EH (cell line): ENCODE data around the gene C3orf20.
A peak's percentile ranks its signal among the peaks of the same experiment; 100 is the strongest.

Experiments used
- DNase-seq: peaks from one replicate; pipeline ENCODE4 v3.0.0-alpha.2; 2015; ENCODE audit warnings: low read depth

C3orf20 gene

DNA sequence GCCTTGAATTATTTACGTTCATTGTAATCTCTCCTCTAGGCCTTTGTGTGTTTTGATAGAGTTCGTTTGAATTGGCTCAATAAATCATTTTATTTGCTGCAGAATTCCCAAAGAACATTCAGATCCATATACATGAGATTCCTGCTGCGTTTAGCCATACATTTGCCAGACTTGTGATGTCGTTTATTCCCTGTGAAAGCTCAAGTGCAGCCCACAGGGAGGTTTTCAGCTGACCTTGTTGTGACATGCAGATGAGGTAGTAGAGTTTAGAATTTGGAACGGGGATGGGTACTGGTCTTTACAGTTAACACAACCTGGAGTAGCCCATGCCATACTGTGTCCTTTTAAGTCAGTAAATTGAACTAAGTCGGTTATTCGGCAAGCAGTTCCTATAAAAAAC is at the start of gene C3orf20:
Gene C3orf20 (plus strand): TSS at position 301 of the 400 bp plus-strand sequence. CDS start 7,573 bp downstream, outside the sequence.
- no peak for DNase-seq

GRCh38 chr3:14625443-14625842 is 49.5 kb upstream of the C3orf20 start:
- DNase-seq, result no peak

GRCh38 chr3:14627815-14628214 is 47.1 kb upstream of the C3orf20 start:
- DNase-seq, result no peak

GRCh38 chr3:14628406-14628805 is 46.5 kb upstream of the C3orf20 start:
- no peak for DNase-seq

DNA sequence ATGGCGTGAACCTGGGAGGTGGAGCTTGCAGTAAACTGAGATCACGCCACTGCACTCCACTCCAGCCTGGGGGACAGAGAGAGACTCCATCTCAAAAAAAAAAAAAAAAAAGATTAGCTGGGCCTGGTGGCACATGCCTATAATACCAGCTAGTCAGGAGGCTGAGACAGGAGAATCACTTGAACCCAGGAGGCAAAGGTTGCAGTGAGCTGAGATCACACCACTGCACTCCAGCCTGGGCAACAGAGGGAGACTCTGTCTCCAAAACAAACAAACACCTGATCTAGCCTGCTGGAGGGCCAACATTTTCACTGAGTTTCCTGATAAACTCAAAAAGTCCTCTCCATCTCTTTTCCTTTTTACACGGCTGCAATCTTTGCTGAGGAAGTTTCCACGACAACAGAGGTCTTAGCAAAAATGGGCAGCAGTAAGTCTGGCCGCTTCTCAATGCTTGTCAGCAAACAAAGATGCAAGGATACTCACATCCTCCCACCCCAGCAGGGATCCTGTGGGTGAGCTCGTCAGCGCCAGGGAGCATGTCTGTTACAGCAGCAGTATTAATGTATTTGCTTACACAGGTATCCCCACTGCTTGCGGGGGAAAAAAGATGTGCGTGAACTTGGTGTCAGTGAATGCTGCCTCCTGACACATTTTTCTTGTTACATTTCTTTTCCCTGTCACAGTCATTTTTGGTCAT is 44.4 kb upstream of the C3orf20 start:
- no peak for DNase-seq

DNA sequence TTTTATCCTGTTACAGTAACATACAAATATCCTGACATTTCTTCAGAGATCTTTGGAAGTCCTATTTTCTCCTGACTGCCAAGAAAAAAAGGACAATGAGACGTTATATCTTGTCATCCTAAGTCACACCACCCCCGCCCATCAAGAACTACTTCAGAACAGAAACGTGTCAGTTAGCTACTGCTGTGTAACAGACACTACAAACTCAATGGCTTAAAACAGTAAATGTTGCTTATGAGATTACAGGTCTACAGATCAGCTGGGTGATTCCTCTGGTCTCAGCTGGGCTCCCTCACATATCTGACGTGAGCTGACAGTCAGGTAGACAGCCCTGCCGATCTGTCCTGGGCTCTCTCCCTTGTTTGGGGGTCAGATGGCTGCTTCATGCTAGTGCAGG is 43.8 kb upstream of the C3orf20 start:
- no peak for DNase-seq

GRCh38 chr3:14631687-14632441 is 43.1 kb upstream of the C3orf20 start:
- no peak for DNase-seq

DNA sequence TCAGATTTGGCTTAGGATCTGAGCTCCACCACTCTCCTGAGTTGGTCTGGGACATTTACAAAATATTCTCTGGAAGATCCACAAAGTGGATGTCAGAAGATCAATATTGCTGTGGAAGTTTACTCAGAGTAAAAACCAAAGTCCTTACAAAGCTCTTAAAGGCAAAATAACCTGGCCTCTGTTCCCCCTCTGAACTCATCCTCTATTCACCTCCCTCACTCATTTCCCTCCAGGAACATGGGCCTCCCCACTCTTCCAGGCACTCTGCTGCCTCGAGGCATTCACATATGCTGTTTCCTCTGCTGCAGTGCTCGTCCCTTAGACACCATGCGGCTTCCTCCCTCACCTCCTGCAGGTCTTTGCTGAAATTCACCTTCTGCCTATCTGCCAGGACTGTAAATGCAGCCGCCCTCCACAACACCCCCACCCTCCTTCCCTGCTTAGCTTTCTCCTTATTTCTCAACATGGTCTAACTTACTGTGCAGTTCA is 42.5 kb upstream of the C3orf20 start:
- no peak for DNase-seq

DNA sequence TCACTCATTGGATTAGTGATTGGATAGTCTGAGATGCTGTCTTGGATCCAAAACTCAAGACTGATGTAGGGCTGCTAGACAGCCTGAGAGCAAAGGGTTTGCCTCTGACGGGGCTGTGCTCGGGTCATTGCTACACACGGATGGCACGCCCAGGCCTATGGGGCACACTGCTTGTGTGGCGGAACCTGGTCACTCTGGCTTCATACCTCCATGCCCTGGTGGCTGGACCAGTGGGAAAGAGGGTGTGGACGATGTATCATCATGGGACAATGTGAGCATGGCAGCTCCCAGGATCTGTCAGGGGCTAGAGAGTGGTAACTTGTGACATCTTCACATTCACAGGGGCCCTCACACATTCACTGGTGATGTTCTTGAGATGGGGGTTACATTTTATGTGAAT is 41.5 kb upstream of the C3orf20 start:
- no peak for DNase-seq

DNA sequence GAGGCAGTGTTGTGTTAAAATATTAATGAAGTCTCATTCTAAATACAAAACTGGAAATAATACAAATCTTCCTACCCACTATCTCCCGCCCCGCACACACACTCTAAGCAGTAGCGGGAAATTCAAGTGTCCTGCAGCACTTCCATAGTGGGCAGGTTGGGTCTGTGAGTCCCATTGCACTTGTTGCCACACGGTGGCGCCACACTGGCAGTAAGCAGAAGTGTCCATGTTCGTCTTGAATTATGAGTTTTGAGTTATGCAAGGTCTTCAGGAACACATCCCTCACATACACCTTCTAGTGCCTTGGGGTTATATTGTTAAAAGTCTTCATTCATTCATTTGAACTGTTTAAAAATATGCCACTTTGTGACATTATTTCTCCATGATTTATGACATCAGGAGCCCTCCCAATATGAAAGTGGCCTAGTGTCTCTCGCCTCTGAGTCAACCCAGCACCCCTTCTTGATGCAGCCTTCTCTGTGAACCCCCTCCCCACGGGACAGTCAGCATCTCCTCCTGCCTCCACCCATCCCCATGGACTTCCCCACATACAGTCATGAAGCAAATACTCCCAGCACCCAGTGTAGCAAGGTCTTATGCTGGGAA is 41.0 kb upstream of the C3orf20 start:
- peak; percentile 53 for DNase-seq

DNA sequence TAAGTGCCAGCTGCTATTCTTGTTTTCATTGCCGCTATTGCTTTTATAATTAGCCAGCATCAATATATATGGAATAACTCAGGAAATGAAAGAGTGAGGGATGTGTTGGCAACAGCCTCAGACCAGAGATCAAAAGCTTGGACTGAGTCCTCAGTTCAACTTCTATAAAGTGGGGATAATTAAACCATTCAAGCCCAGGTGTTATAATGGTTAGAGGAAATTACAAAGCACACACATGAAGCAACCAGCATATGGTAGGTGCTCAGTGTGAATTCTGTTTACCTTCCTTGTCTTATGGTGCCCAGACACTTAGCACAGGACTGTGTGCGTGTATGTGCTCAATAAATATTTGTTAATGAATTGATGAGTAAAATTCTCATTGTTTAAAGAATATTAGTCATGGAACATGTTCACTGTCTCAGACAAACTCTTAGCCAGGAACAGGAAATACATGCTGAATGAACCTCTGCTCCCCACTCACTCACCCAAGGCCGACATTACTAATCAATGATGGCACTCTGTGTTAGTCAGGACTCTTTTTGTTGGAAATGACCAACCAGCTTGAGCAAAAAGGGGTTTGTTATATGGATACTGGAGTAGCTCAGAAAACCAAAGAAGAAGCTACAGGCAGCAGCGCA is 40.1 kb upstream of the C3orf20 start:
- DNase-seq, result peak; percentile 11

- DNase-seq, result no peak
Measured at GRCh38 chr3:14636496-14637087, 38.3 kb upstream of the C3orf20 start.

DNA sequence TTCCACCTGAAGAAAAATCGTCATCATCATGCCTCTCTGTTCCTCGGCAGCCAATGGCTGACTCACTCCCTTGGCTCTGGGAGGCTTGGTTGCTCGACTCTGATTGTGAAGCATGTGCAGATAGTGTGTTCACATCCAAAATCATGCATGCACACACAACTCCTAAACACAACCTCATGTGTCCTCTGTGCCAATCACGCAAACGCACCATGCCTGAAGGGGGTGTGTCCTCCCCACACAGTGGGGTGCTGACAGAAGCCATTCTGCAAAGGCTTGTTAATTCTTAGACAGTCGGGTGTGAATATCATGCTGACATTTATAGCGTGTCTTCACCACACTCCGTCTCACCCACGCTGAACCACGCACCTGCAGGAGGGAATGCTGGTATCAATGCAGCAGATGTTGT is 34.8 kb upstream of the C3orf20 start:
- no peak for DNase-seq

- DNase-seq, result no peak
Measured at GRCh38 chr3:14640734-14641133, 34.2 kb upstream of the C3orf20 start.

DNA sequence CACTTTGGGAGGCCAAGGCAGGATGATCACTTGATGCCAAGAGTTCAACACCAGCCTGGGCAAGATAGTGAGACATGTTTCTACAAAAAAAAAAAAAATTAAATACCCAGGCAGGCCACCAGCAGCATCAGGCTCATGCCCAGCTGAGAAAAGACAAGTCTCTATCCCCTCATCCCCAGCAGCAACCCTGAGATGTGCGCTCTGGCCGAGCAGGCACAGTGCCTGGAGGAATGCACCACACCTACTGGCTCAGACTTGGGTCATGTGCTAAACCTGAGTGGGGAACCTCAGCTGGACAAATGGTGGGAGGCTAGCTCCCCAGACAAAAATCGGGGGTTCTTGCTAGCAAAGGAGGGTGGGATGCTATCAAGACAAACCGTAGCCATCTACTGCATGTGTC is 33.6 kb upstream of the C3orf20 start:
- DNase-seq, result no peak

DNA sequence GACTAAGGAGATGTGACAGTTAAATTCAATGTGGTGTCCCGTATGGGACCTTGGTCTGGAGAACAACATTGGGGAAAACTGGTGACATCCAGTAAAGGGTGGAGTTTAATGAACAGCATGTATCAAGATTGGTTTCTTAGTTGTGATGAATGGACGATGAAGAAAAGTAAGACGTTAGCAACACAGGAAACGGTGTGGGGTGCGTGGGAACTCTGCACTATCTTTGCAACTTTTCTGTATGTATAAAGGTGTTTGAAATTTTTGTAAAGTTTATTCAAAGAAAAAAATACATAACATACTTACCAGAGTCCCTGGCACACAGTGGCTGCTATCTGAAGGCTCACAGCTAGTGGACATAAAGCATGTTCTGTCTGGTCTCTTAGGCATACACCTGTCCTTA is 29.5 kb upstream of the C3orf20 start:
- DNase-seq, result no peak

DNA sequence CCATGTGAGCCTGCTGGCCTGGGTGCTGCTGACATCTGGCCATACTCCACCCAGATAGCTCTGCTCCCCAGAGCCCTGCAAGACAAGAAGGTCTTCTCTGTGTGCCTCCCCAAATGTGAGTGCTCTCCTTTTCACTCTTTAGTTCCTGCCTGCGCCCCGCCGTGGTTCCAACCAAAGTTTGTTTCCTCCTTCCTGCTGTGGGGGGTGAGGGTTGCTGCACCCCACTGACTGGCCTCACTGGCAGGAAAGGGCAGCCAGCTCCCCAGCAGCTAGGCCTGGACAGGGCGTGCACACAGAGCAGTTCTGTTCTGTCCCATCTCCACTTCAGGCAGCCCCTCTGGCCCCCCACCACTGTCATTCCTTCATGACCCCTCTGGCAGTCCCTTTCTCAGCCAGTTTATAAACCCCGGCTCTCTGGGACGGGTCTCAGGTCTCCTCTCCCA is 28.8 kb upstream of the C3orf20 start:
- DNase-seq, result no peak

- no peak for DNase-seq
Measured at GRCh38 chr3:14646589-14647413, 28.1 kb upstream of the C3orf20 start.

DNA sequence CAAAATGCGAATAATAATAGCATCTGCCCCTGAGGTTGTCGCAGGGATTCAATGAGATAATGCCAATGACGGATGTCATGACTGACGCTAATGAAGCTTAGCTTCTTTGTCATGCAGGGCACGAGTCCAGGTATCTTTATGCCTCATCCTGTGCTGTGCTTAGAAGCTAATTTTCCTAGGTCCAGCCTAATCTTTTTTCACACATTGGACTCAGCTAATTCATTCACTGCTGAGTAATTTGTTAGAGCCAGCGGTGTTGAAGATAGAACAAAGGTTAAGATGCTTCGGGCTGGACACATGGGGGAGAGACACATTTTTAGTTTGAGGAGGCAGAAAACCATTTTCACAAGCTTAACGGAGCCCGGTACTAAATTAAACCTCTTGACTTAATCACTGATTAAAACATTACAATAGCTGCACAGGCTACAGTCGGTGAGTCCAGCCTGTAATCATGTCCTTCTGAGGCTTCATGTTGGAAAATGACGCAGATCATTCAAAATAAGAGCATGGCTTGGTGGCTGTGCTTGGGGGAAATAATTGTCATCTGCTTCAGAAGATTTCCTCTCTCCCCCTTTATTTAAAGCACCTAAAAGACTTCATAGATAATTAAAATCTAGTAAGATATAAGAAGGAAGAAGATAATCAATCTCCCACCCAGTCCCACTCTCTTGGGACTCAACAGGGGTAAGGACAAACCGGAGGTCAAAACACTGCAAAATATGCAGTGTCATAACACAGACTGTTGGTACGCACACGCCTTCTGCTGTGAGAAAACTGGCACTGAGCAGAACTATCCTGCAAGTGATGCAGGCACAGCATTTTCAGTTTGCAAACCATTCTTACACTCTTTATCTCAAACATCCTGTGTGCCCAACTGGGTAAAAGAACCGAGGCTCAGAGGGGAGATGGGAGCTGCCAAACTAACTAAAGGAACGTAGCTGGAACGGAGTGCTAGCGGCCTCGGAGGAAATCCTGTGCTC is 26.7 kb upstream of the C3orf20 start:
- DNase-seq, result no peak

GRCh38 chr3:14649466-14649865 is 25.5 kb upstream of the C3orf20 start:
- no peak for DNase-seq
